Panc1 (cell line): ENCODE measurements around the gene KHNYN.

Source experiments
- CTCF ChIP-seq: fragments of 450-650 bp; IDR thresholded peaks from 2 replicates; pipeline ENCODE4 v1.5.1; 2017; ENCODE audit warnings: mild to moderate bottlenecking
- POLR2AphosphoS5 ChIP-seq: IDR thresholded peaks from 2 replicates; pipeline ENCODE4 v1.6.1; 2012; ENCODE audit warnings: mild to moderate bottlenecking, low read depth, low read length, moderate library complexity
- REST ChIP-seq, 2 experiments: IDR thresholded peaks; 2 replicates each; pipeline ENCODE4 v1.6.1; 2011 to 2012; ENCODE audit warnings: low read depth in 2 of 2, control low read depth in 1 of 2, low read length in 1 of 2, mild to moderate bottlenecking in 1 of 2, moderate library complexity in 1 of 2; ENCODE audit not compliant: insufficient read depth in 1 of 2
- SIN3A ChIP-seq: IDR thresholded peaks from 2 replicates; pipeline ENCODE4 v1.6.1; 2012; ENCODE audit warnings: low read depth, mild to moderate bottlenecking, low read length, moderate library complexity, borderline replicate concordance; ENCODE audit not compliant: insufficient read depth
- TCF7L2 ChIP-seq: IDR thresholded peaks from 2 replicates; pipeline ENCODE4 v1.6.1; 2011; ENCODE audit warnings: mild to moderate bottlenecking, low read depth, low read length, inconsistent platforms

- TF ChIP-seq CTCF = no peak
- no peak for TF ChIP-seq SIN3A
- TF ChIP-seq POLR2AphosphoS5 = no peak
- TF ChIP-seq REST (IDR thresholded peaks at IDR 0.05; ENCODE audit: insufficient read depth in 1 of 2, low read depth in 2 of 2, low read length in 1 of 2) = no peak
- TF ChIP-seq TCF7L2 = no peak
Observed at GRCh38 chr14:24409192-24409591, 20.6 kb upstream of the KHNYN start.
